Activated T-helper 2 cell treated with anti-CD3 and anti-CD28 coated beads, Interferon-gamma antibody, Interleukin-2, Interleukin-4, amounts not matched to agents 10 μg/mL and 5 μg/mL and 100 μg/mL, durations not matched to agents 14 hours and 24 hours and 36 hours (primary cell): Measurements from ENCODE around the gene AKAP1. TPM values are rescaled to one million over a fixed set of nuclear protein-coding genes. Genes with fewer than 3 reads are reported as not detected.

Source experiments
- DNase-seq: peaks from one replicate; pipeline ENCODE4 v3.0.0; 2021; ENCODE audit warnings: low spot score
- H3K27ac Mint-ChIP-seq: one replicate; pipeline ENCODE4 v1.8.0; 2021; ENCODE audit warnings: mixed read lengths
- H3K27me3 Mint-ChIP-seq: one replicate; pipeline ENCODE4 v1.8.0; 2021; ENCODE audit warnings: low read depth, mixed read lengths
- H3K36me3 Mint-ChIP-seq: one replicate; pipeline ENCODE4 v1.8.0; 2021; ENCODE audit warnings: low read depth, mixed read lengths
- H3K4me1 Mint-ChIP-seq: one replicate; pipeline ENCODE4 v1.8.0; 2021; ENCODE audit warnings: low read depth, mixed read lengths
- H3K4me3 Mint-ChIP-seq: one replicate; pipeline ENCODE4 v1.8.0; 2021; ENCODE audit warnings: low read depth, mild to moderate bottlenecking, moderate library complexity, mixed read lengths
- H3K9me3 Mint-ChIP-seq: one replicate; pipeline ENCODE4 v1.8.0; 2021; ENCODE audit warnings: mixed read lengths
- intact Hi-C: fragments of 100-400 bp; cut with micrococcal nuclease; formaldehyde crosslinking; loops from one replicate; pipeline ENCODE4 v1.15.1; 2023
- total RNA-seq: library from RNA; stranded (reverse); gene quantifications from 2 replicates; pipeline ENCODE4 v1.2.3, GENCODE V29; 2022

The AKAP1 gene
- total RNA-seq, 1 donor from 2014 or later: 38.7 TPM

DNA sequence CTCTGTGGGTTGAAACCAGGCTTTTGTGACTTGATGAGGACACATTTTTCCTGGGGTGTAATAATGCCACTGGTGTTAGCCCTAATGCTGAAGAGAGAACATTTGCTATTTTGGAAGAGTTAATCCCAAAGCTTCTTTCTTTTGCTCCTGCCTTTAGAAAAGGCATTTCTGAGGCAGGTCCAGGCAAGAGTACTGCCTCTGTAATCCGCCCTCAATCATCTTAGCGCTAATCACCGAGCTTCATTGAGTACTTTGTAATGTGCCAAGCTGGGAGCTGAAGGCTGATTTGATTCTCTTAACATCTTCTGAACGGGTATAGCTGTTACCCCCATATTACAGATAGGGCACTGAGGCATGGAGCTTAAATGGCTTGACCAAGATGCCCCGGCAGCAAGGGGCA is 60.3 kb downstream of the AKAP1 start:
- intact Hi-C loops: no loop called here
- H3K4me1 Mint-ChIP-seq: no peaks in the 10 kb centered on the region

DNA sequence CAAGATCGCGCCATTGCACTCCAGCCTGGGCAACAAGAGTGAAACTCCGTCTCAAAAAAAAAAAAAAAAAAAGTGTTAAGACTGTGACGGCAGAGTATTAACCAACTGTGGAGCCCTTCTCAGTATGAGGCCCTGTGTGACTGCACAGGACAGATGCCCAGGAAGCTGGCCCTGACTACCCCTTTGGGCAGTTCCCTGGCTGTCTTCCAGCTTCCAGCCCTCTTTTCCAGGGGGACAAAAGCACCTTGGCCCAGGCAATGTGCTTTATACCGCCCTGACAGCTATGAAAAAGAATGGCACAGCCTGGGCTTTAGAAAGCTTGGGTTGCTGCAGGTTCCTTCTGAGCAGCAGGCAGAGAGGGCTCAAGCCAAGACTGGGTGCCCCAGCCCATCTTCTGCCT is 61.2 kb downstream of the AKAP1 start:
- H3K27me3 Mint-ChIP-seq: no peaks in the 10 kb centered on the region
- H3K27ac Mint-ChIP-seq: no peak overlapping the region
- no peaks in the 10 kb centered on the region for H3K4me1 Mint-ChIP-seq
- no peaks in the 10 kb centered on the region for H3K9me3 Mint-ChIP-seq
- DNase-seq: no peak
- H3K36me3 Mint-ChIP-seq: no peaks in the 10 kb centered on the region
- intact Hi-C loops: no loop called here
- H3K4me3 Mint-ChIP-seq: no peak overlapping the region

More for the DNA sequence above, 60.3 kb downstream of the AKAP1 start:
- no peak for DNase-seq
- no peaks in the 10 kb centered on the region for H3K27me3 Mint-ChIP-seq
- H3K4me3 Mint-ChIP-seq: no peak overlapping the region
- no peak overlapping the region for H3K27ac Mint-ChIP-seq
- no peaks in the 10 kb centered on the region for H3K36me3 Mint-ChIP-seq
- no peaks in the 10 kb centered on the region for H3K9me3 Mint-ChIP-seq

- Mint-ChIP-seq H3K4me1 (no peaks in the 10 kb centered on the region), H3K27ac (no peak overlapping the region), H3K4me3 (no peak overlapping the region), H3K9me3 (no peaks in the 10 kb centered on the region), H3K36me3 (no peaks in the 10 kb centered on the region), H3K27me3 (peaks cover 2% of the 10 kb centered on the region)
- intact Hi-C loops: no loop called here
- no peak for DNase-seq
These were observed 66.8 kb downstream of the AKAP1 start for GRCh38 chr17:57151798-57152197.

- Mint-ChIP-seq H3K36me3 (no peaks in the 10 kb centered on the region), H3K27me3 (peaks cover 2% of the 10 kb centered on the region), H3K27ac (no peak overlapping the region), H3K4me1 (no peaks in the 10 kb centered on the region), H3K9me3 (no peaks in the 10 kb centered on the region), H3K4me3 (no peak overlapping the region)
- DNase-seq: no peak
- intact Hi-C loops: no loop called here
These were observed 68.0 kb downstream of the AKAP1 start for GRCh38 chr17:57152967-57153528.

DNA sequence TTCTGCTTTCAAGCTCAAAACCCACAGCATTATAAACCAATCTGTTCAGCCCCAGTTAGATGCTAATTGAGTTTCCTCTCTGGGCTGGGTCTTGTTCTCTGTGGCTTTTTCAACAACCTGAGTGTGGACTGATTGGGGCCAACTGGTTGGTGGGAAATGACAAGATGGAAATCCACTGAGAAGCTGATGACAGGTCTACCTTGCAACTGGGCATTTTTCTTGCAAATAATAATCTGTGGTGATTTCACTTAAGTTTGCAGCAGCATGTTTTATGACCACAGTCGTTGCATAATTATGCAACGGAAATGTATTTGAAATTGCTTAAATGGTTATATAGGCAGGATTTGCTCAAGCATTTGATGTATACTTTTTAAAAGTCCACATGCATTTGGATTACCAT is 69.9 kb downstream of the AKAP1 start:
- Mint-ChIP-seq H3K27ac (no peak overlapping the region), H3K4me1 (no peaks in the 10 kb centered on the region), H3K36me3 (no peaks in the 10 kb centered on the region), H3K9me3 (no peaks in the 10 kb centered on the region), H3K27me3 (peaks cover 5% of the 10 kb centered on the region), H3K4me3 (no peak overlapping the region)
- intact Hi-C loops: no loop called here
- no peak for DNase-seq

GRCh38 chr17:57158325-57158724 is 73.3 kb downstream of the AKAP1 start:
- Mint-ChIP-seq H3K27ac (no peak overlapping the region), H3K4me1 (no peaks in the 10 kb centered on the region), H3K36me3 (no peaks in the 10 kb centered on the region), H3K9me3 (peaks cover 7% of the 10 kb centered on the region), H3K4me3 (no peak overlapping the region), H3K27me3 (peaks cover 9% of the 10 kb centered on the region)
- DNase-seq: no peak
- intact Hi-C loops: no loop called here

DNA sequence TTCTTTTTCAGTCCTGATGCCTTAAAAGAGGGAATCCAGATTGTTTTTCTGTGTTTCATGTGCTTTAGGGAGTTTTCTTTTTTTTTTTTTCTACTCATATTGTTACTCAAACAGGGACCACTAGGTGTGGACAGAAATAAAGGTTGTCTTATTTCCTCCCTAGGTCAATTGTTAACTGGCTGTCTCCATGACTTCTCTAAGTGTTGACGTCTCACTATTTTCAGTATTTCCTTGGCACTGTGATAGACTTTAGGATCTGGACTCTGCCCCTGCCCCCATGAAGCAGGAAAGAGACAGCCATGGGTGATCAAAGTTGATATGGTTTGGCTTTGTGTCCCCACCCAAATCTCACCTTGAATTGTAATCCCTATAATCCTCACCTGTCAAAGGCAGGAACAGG is 73.7 kb downstream of the AKAP1 start:
- DNase-seq: no peak
- H3K4me3 Mint-ChIP-seq: no peak overlapping the region
- H3K27me3 Mint-ChIP-seq: peaks cover 10% of the 10 kb centered on the region
- no peak overlapping the region for H3K27ac Mint-ChIP-seq
- no peaks in the 10 kb centered on the region for H3K36me3 Mint-ChIP-seq
- H3K4me1 Mint-ChIP-seq: no peaks in the 10 kb centered on the region
- intact Hi-C loops: no loop called here
- H3K9me3 Mint-ChIP-seq: peaks cover 7% of the 10 kb centered on the region

GRCh38 chr17:57160624-57161023 is 75.6 kb downstream of the AKAP1 start:
- Mint-ChIP-seq H3K27me3 (peaks cover 9% of the 10 kb centered on the region), H3K4me1 (no peaks in the 10 kb centered on the region), H3K9me3 (peaks cover 7% of the 10 kb centered on the region), H3K36me3 (no peaks in the 10 kb centered on the region), H3K27ac (no peak overlapping the region), H3K4me3 (no peak overlapping the region)
- intact Hi-C loops: no loop called here
- no peak for DNase-seq

DNA sequence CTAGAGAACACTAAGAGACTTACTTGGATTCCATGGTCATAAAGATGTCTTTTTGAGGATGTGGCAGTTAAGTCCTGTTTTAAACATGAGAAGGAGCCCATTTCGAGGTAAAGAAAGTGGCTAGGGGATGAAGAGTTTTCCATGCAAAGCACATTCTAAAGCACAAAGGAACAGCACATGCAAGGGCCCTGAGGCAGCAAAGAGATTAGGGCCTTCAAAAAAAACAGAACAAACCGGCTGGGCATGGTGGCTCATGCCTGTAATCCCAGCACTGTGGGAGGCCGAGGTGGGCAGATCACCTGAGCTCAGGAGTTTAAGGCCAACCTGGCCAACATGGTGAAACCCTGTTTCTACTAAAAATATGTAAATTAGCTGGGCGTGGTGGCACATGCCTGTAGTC is 79.8 kb downstream of the AKAP1 start:
- Mint-ChIP-seq H3K4me3 (no peak overlapping the region), H3K27ac (no peak overlapping the region), H3K4me1 (no peaks in the 10 kb centered on the region), H3K9me3 (peaks cover 13% of the 10 kb centered on the region), H3K36me3 (no peaks in the 10 kb centered on the region), H3K27me3 (peaks cover 14% of the 10 kb centered on the region)
- intact Hi-C loops: no loop called here
- no peak for DNase-seq

- Mint-ChIP-seq H3K36me3 (no peaks in the 10 kb centered on the region), H3K27me3 (peaks cover 10% of the 10 kb centered on the region), H3K27ac (no peak overlapping the region), H3K4me3 (no peak overlapping the region), H3K4me1 (no peaks in the 10 kb centered on the region), H3K9me3 (peaks cover 10% of the 10 kb centered on the region)
- intact Hi-C loops: no loop called here
- DNase-seq: no peak
These were observed 80.7 kb downstream of the AKAP1 start for GRCh38 chr17:57165754-57166153.

DNA sequence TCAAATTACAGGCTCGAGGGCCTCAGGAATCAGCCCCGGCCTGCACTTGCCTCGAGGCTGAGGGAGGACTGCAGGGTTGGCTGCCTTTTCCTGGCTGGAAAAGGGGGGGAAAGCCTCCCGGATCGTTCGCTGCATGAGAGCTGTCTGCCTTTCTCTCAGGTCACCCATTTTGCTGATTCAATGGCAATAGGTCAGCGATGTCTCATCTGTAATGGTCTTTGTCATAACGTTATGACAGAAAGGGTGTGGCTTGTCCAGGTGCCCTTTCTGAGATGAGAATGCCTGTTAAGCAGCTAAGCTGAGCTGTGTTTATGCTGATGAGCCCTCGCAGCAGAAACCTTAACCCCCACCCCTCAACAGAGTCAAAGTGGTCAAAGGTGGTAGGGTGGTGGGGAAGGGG is 81.8 kb downstream of the AKAP1 start:
- Mint-ChIP-seq H3K36me3 (no peaks in the 10 kb centered on the region), H3K4me1 (no peaks in the 10 kb centered on the region), H3K4me3 (no peak overlapping the region), H3K27me3 (peaks cover 13% of the 10 kb centered on the region), H3K27ac (no peak overlapping the region), H3K9me3 (peaks cover 10% of the 10 kb centered on the region)
- intact Hi-C loops: no loop called here
- no peak for DNase-seq

DNA sequence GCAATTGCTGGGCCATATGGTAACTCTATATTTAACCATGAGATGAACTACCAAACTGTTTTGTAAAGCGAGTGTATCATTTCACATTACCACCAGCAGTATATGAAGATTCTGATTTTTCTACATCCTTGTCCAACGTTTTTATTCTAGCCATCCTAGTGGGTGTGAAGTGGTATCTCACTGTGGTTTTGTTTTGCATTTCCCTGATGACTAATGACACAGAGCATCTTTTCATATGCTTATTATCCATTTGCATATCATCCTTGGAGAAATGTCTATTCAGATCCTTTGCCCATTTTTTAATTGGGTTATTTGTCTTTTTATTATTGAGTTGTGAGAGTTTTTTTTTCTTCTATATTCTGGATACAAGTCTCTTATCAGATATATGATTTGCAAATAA is 83.6 kb downstream of the AKAP1 start:
- Mint-ChIP-seq H3K36me3 (no peaks in the 10 kb centered on the region), H3K27me3 (peaks cover 27% of the 10 kb centered on the region), H3K4me3 (no peak overlapping the region), H3K27ac (no peak overlapping the region), H3K4me1 (no peaks in the 10 kb centered on the region), H3K9me3 (peaks cover 6% of the 10 kb centered on the region)
- no peak for DNase-seq
- intact Hi-C loops: no loop called here

GRCh38 chr17:57170866-57171265 is 85.8 kb downstream of the AKAP1 start:
- no peaks in the 10 kb centered on the region for H3K36me3 Mint-ChIP-seq
- intact Hi-C loops: no loop called here
- H3K4me3 Mint-ChIP-seq: no peak overlapping the region
- no peaks in the 10 kb centered on the region for H3K4me1 Mint-ChIP-seq
- peaks cover 34% of the 10 kb centered on the region for H3K27me3 Mint-ChIP-seq
- DNase-seq: no peak
- no peak overlapping the region for H3K27ac Mint-ChIP-seq
- H3K9me3 Mint-ChIP-seq: peaks cover 6% of the 10 kb centered on the region
